GM10847 (cell line): Measurements from ENCODE around the gene N4BP2L2.

ENCODE experiments used
- POLR2A ChIP-seq: IDR thresholded peaks from 2 replicates; pipeline ENCODE4 v1.6.1; 2011; ENCODE audit not compliant: insufficient read length; ENCODE audit errors: extremely low read depth

N4BP2L2 gene

GRCh38 chr13:32426990-32427851 is 111.4 kb downstream of the N4BP2L2 start:
- TF ChIP-seq POLR2A = peak; percentile 11

GRCh38 chr13:32426191-32426989 is 112.2 kb downstream of the N4BP2L2 start:
- TF ChIP-seq POLR2A = no peak

- no peak for TF ChIP-seq POLR2A
These were observed 113.4 kb downstream of the N4BP2L2 start for GRCh38 chr13:32425158-32425557.

- no peak for TF ChIP-seq POLR2A
These were observed 115.0 kb downstream of the N4BP2L2 start for GRCh38 chr13:32423592-32423991.

- TF ChIP-seq POLR2A = no peak
These were observed 118.7 kb downstream of the N4BP2L2 start for GRCh38 chr13:32419862-32420261.

- TF ChIP-seq POLR2A = no peak
These were observed 120.6 kb downstream of the N4BP2L2 start for GRCh38 chr13:32417995-32418394.

GRCh38 chr13:32415019-32415418 is 123.6 kb downstream of the N4BP2L2 start:
- TF ChIP-seq POLR2A = no peak

- no peak for TF ChIP-seq POLR2A
These were observed 124.0 kb downstream of the N4BP2L2 start for GRCh38 chr13:32414580-32414979.

GRCh38 chr13:32413284-32413683 is 125.3 kb downstream of the N4BP2L2 start:
- TF ChIP-seq POLR2A = no peak

- no peak for TF ChIP-seq POLR2A
These were observed 128.8 kb downstream of the N4BP2L2 start for GRCh38 chr13:32409561-32410421.

- no peak for TF ChIP-seq POLR2A
These were observed 129.6 kb downstream of the N4BP2L2 start for GRCh38 chr13:32409001-32409313.

GRCh38 chr13:32408296-32409000 is 130.1 kb downstream of the N4BP2L2 start:
- no peak for TF ChIP-seq POLR2A

- TF ChIP-seq POLR2A = no peak
These were observed 130.7 kb downstream of the N4BP2L2 start for GRCh38 chr13:32407854-32408253.

- TF ChIP-seq POLR2A = no peak
These were observed 135.5 kb downstream of the N4BP2L2 start for GRCh38 chr13:32403108-32403507.
